CD4-positive, alpha-beta T cell treated with Interleukin-2 at 100 ng/mL for 4 hours (primary cell): ENCODE results near the gene HIVEP3.

Experiments
- DNase-seq: peaks from one replicate; pipeline ENCODE4 v3.0.0-alpha.2; 2020; ENCODE audit warnings: low spot score

Gene HIVEP3

GRCh38 chr1:41582004-41582325, 336.8 kb downstream of the HIVEP3 start:
- DNase-seq: no peak

- DNase-seq: no peak
Measured at GRCh38 chr1:41581216-41582003, 337.3 kb downstream of the HIVEP3 start.

- DNase-seq: no peak
Measured at GRCh38 chr1:41580520-41581172, 338.1 kb downstream of the HIVEP3 start.

- DNase-seq: no peak
Measured at GRCh38 chr1:41580021-41580420, 338.7 kb downstream of the HIVEP3 start.

- no peak for DNase-seq
Measured at GRCh38 chr1:41578712-41579335, 339.9 kb downstream of the HIVEP3 start.

GRCh38 chr1:41576620-41577019, 342.1 kb downstream of the HIVEP3 start:
- DNase-seq: no peak

- DNase-seq: no peak
Measured at GRCh38 chr1:41576206-41576605, 342.5 kb downstream of the HIVEP3 start.

GRCh38 chr1:41574842-41575241, 343.9 kb downstream of the HIVEP3 start:
- no peak for DNase-seq

- peak; percentile 81 for DNase-seq
Measured at GRCh38 chr1:41573785-41574713, 344.7 kb downstream of the HIVEP3 start.

GRCh38 chr1:41573194-41573593, 345.5 kb downstream of the HIVEP3 start:
- DNase-seq: no peak

GRCh38 chr1:41572224-41572623, 346.5 kb downstream of the HIVEP3 start:
- no peak for DNase-seq

GRCh38 chr1:41571041-41571440, 347.7 kb downstream of the HIVEP3 start:
- no peak for DNase-seq

GRCh38 chr1:41568204-41568603, 350.5 kb downstream of the HIVEP3 start:
- no peak for DNase-seq

GRCh38 chr1:41566969-41567368, 351.8 kb downstream of the HIVEP3 start:
- DNase-seq: no peak

GRCh38 chr1:41566274-41566885, 352.3 kb downstream of the HIVEP3 start:
- no peak for DNase-seq

- DNase-seq: no peak
Measured at GRCh38 chr1:41564741-41565475, 353.8 kb downstream of the HIVEP3 start.

GRCh38 chr1:41562328-41562727, 356.4 kb downstream of the HIVEP3 start:
- DNase-seq: no peak

GRCh38 chr1:41560931-41561330, 357.8 kb downstream of the HIVEP3 start:
- no peak for DNase-seq

GRCh38 chr1:41560496-41560895, 358.2 kb downstream of the HIVEP3 start:
- DNase-seq: no peak

GRCh38 chr1:41559331-41559730, 359.4 kb downstream of the HIVEP3 start:
- DNase-seq: no peak

GRCh38 chr1:41558761-41559171, 360.0 kb downstream of the HIVEP3 start:
- DNase-seq: no peak
